SU-DHL-6 (cell line): ENCODE results near the gene TMEM9.

Experiments used
- EZH2phosphoT487 ChIP-seq: fragments of 200-600 bp; sonication (generic), shearing (Covaris generic); conservative IDR thresholded peaks from 2 replicates; pipeline ENCODE4 v1.6.1; 2018; ENCODE audit warnings: mild to moderate bottlenecking, antibody characterized with exemption, low read length, moderate library complexity, mixed read lengths
- TF ChIP-seq, protein P1 (sequence below): fragments of 200-600 bp; sonication (generic); IDR thresholded peaks from one replicate; pipeline ENCODE4 v1.5.1; 2017; ENCODE audit warnings: antibody characterized with exemption, mild to moderate bottlenecking, low read length, moderate library complexity; ENCODE audit not compliant: insufficient read depth, poor library complexity, severe bottlenecking

DNA sequence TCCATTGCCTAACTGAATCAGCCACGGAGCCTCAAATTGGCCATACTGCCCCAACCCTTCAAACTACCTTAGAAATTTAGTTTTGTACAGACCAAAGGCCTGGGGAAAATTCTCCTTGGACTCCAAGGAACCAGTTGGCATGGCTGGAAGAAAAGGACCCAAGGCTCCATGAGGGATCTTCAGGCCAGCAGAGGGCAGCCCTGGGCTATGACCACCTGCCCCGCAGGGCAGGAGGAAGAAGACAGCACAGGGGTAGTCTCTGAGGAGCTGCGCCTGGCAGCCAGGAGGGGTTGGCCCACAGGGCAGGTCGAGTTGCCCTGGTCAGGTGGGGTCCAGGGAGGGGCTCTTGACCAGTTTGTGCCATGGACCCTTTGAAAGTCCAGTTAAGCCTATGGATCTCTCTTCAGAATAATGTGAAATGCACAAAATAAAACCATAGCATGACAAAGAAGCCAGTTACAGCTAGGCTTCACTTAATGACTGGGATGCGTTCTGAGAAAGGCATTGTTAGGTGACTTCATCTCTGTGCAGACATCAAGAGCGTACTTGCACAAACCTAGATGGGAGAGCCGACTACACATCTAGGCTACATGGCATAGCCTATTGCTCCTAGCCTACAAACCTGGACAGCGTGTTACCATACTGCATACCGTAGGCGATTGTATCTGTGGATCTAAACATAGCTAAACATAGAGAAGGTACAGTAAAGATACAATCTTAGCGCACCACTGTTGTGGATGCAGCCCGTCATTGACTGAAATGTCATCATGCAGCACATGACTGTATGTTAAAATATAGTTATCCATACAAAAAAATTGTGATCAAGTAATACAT, 68.2 kb downstream of the TMEM9 start:
- TF ChIP-seq, protein P1, sequence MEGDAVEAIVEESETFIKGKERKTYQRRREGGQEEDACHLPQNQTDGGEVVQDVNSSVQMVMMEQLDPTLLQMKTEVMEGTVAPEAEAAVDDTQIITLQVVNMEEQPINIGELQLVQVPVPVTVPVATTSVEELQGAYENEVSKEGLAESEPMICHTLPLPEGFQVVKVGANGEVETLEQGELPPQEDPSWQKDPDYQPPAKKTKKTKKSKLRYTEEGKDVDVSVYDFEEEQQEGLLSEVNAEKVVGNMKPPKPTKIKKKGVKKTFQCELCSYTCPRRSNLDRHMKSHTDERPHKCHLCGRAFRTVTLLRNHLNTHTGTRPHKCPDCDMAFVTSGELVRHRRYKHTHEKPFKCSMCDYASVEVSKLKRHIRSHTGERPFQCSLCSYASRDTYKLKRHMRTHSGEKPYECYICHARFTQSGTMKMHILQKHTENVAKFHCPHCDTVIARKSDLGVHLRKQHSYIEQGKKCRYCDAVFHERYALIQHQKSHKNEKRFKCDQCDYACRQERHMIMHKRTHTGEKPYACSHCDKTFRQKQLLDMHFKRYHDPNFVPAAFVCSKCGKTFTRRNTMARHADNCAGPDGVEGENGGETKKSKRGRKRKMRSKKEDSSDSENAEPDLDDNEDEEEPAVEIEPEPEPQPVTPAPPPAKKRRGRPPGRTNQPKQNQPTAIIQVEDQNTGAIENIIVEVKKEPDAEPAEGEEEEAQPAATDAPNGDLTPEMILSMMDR, result peak; percentile 50
- no peak for TF ChIP-seq EZH2phosphoT487
